HG03280 (cell line): ENCODE data around the gene UBAP2.
"Not testable (repeated sequence)": the region's sequence is repeated elsewhere in the genome, so short reads cannot be mapped to it uniquely, and the experiment has no call there.

Experiments
- ATAC-seq: cut with Tn5 transposase; IDR thresholded peaks from one replicate; pipeline ENCODE4 v1.9.1; 2021; ENCODE audit warnings: mild to moderate bottlenecking, moderate library complexity; ENCODE audit not compliant: unreplicated experiment

UBAP2 gene

GRCh38 chr9:34049630-34050384, 1.1 kb upstream of the UBAP2 start:
- no peak for ATAC-seq

GRCh38 chr9:34047864-34048726, 592 bp downstream of the UBAP2 start:
- ATAC-seq, result peak; percentile 20

- ATAC-seq, result no peak
These were observed 1.8 kb downstream of the UBAP2 start for GRCh38 chr9:34046784-34047379.

GRCh38 chr9:34045903-34046302, 2.8 kb downstream of the UBAP2 start:
- ATAC-seq, result no peak

GRCh38 chr9:34042074-34042473, 6.6 kb downstream of the UBAP2 start:
- ATAC-seq, result not testable (repeated sequence)

GRCh38 chr9:34038851-34039250, 9.8 kb downstream of the UBAP2 start:
- not testable (repeated sequence) for ATAC-seq

GRCh38 chr9:34037626-34038025, 11.1 kb downstream of the UBAP2 start:
- no peak for ATAC-seq

- ATAC-seq, result no peak
These were observed 12.1 kb downstream of the UBAP2 start for GRCh38 chr9:34036625-34037024.

- ATAC-seq, result no peak
These were observed 13.0 kb downstream of the UBAP2 start for GRCh38 chr9:34035656-34036055.

- ATAC-seq, result no peak
These were observed 14.0 kb downstream of the UBAP2 start for GRCh38 chr9:34034698-34035065.

- no peak for ATAC-seq
These were observed 16.1 kb downstream of the UBAP2 start for GRCh38 chr9:34032631-34033030.

- ATAC-seq, result no peak
These were observed 20.7 kb downstream of the UBAP2 start for GRCh38 chr9:34027845-34028574.

- no peak for ATAC-seq
These were observed 22.9 kb downstream of the UBAP2 start for GRCh38 chr9:34025811-34026210.

GRCh38 chr9:34025062-34025461, 23.6 kb downstream of the UBAP2 start:
- ATAC-seq, result no peak

GRCh38 chr9:34024476-34024875, 24.2 kb downstream of the UBAP2 start:
- not testable (repeated sequence) for ATAC-seq

GRCh38 chr9:34016149-34016548, 32.5 kb downstream of the UBAP2 start:
- ATAC-seq, result no peak

- ATAC-seq, result no peak
These were observed 37.7 kb downstream of the UBAP2 start for GRCh38 chr9:34010979-34011378.

GRCh38 chr9:34001951-34002350, 46.7 kb downstream of the UBAP2 start:
- no peak for ATAC-seq

- no peak for ATAC-seq
These were observed 47.4 kb downstream of the UBAP2 start for GRCh38 chr9:34001298-34001697.

- no peak for ATAC-seq
These were observed 53.2 kb downstream of the UBAP2 start for GRCh38 chr9:33995449-33995848.

- ATAC-seq, result no peak
These were observed 55.6 kb downstream of the UBAP2 start for GRCh38 chr9:33993104-33993503.
